Measurements from ENCODE around the gene ACVR1. TPM values are rescaled to one million over a fixed set of nuclear protein-coding genes. Genes with fewer than 3 reads are reported as not detected.

The ACVR1 gene
- total and polyA plus RNA-seq, 3 donors from 2014 or later: 10.3 to 15.3 (median 14.9) TPM

DNA sequence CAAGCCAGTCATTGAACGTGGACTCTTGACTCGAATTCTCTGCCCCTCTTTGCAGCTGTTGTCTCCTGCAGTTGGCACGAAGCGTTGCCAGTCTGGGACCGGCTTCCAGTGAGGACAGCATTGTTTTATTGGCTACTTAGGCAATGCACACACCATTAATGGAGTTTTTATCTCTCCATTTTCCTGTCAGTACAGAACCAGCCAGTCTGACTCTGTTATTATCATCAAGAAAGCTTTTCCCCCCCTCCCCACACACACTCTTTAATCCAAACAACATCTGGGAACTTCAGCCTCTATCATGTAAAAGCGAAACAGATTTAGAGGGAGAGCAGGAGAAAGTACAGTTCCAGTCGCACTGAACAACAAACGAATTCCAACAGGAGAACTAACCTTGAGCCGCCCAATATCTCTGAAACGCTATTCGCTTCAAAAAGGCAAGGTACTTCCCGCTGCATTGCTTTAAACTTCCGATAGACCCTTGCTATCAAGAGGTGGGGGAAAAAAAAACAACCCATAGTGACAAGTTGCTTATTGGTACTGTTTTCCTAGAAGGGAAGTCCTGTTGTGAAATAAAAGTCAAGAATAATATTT is 38.2 kb downstream of the ACVR1 start:
- H3K4me1 ChIP-seq: peaks cover 3% of the 10 kb centered on the region
- TF ChIP-seq, protein P1, sequence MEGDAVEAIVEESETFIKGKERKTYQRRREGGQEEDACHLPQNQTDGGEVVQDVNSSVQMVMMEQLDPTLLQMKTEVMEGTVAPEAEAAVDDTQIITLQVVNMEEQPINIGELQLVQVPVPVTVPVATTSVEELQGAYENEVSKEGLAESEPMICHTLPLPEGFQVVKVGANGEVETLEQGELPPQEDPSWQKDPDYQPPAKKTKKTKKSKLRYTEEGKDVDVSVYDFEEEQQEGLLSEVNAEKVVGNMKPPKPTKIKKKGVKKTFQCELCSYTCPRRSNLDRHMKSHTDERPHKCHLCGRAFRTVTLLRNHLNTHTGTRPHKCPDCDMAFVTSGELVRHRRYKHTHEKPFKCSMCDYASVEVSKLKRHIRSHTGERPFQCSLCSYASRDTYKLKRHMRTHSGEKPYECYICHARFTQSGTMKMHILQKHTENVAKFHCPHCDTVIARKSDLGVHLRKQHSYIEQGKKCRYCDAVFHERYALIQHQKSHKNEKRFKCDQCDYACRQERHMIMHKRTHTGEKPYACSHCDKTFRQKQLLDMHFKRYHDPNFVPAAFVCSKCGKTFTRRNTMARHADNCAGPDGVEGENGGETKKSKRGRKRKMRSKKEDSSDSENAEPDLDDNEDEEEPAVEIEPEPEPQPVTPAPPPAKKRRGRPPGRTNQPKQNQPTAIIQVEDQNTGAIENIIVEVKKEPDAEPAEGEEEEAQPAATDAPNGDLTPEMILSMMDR (IDR thresholded peaks at IDR 0.05): no peak
- TF ChIP-seq POLR2A (IDR thresholded peaks at IDR 0.05): no peak
- 24 to 40% methylated on average over 13 of the region's 13 CpGs for WGBS, 2 donors
- H3K36me3 ChIP-seq (ENCODE audit: low read depth, missing control alignments): no peaks in the 10 kb centered on the region
- H3K27ac ChIP-seq: peak overlapping the region in 1 of 2 donors; percentile 60
- H3K27me3 ChIP-seq: no peaks in the 10 kb centered on the region
- no peaks in the 10 kb centered on the region for H3K9me3 ChIP-seq
- no peak overlapping the region for H3K4me3 ChIP-seq
- intact Hi-C loops (cut with DNase I; ENCODE audit: low total_unique reads): loop anchor here (10.0 kb wide), 1 partner anchor 347 kb away; no protein-coding TSS in a partner anchor
- peak; percentile 18 for DNase-seq

DNA sequence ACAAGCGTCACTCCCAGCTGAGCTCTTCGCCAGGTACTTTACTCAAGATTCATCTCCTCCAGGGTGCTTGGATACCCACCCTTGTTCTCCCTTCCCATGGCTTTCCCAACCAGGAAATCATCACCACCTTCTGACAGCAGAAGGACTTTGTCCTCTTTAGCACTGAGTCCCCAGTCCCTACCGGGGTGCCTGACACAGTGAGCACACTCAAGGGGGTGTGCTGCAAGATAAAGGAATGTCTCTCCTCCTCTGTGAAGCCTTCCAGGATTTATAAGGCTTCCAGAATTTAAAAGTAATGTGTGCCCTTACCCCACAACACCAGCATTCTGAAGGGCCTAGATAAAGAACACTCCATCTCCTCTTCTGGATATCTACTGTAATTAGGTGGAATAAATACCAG is 39.6 kb downstream of the ACVR1 start:
- peaks cover 3% of the 10 kb centered on the region for H3K4me1 ChIP-seq
- no peaks in the 10 kb centered on the region for H3K9me3 ChIP-seq
- H3K36me3 ChIP-seq (ENCODE audit: low read depth, missing control alignments): no peaks in the 10 kb centered on the region
- TF ChIP-seq, protein P1 (IDR thresholded peaks at IDR 0.05): no peak
- TF ChIP-seq POLR2A (IDR thresholded peaks at IDR 0.05): no peak
- WGBS, 2 donors: 91% methylated on average over 3 of the region's 3 CpGs
- H3K4me3 ChIP-seq: no peak overlapping the region
- no peak overlapping the region for H3K27ac ChIP-seq
- H3K27me3 ChIP-seq: no peaks in the 10 kb centered on the region
- intact Hi-C loops (cut with DNase I; ENCODE audit: low total_unique reads): loop anchor here (10.0 kb wide), 1 partner anchor 348 kb away; no protein-coding TSS in a partner anchor
- DNase-seq: no peak

DNA sequence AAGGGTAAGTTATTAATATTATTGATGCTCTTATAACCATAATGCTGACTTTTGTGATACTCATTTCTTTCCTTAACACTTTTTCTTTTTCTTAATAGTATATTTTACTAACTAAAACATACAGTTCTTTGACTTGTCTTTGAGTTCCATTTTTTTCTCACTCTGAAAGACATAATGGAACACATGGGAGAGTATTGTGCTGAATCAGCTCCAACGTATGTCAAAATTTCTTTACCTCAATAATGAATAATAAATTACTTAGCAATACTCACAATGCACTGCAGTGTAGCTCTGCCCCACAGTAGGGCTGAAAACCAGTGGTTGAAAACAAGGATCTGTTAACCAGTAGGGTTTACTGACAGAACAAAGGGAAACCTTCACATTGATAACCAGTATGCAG is 40.7 kb downstream of the ACVR1 start:
- peaks cover 8% of the 10 kb centered on the region for H3K4me1 ChIP-seq
- no peaks in the 10 kb centered on the region for H3K9me3 ChIP-seq
- no peak overlapping the region for H3K4me3 ChIP-seq
- no peak for TF ChIP-seq POLR2A (IDR thresholded peaks at IDR 0.05)
- TF ChIP-seq, protein P1 (IDR thresholded peaks at IDR 0.05): no peak
- no peaks in the 10 kb centered on the region for H3K27me3 ChIP-seq
- WGBS, 2 donors: 91 to 95% methylated on average over 1 of the region's 1 CpG
- H3K27ac ChIP-seq: no peak overlapping the region
- H3K36me3 ChIP-seq (ENCODE audit: low read depth, missing control alignments): no peaks in the 10 kb centered on the region
- no peak for DNase-seq
- intact Hi-C loops (cut with DNase I; ENCODE audit: low total_unique reads): loop anchor here (10.0 kb wide), 1 partner anchor 349 kb away; no protein-coding TSS in a partner anchor

DNA sequence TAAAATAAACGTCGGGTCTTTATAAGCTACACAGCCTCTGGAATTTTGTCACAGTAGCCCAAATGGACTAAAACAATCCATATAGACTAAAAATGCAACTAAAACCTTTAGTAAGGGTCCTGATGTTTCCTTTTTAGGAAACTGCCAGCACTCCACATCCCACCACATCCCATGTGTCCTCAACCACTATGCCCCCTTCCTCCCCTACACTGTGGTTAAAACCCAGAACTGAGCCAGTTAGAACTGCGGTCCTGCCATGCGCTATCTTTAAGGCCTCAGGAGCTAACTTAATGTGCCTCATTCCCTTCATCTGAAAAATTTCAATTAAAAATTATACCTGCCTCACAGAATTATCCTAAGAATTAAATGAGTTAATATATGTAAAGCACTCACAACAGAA is 41.1 kb downstream of the ACVR1 start:
- whole genome bisulfite sequencing, 2 donors: 82 to 94% methylated on average over 4 of the region's 4 CpGs
- DNase-seq: no peak
- no peaks in the 10 kb centered on the region for H3K9me3 ChIP-seq
- peaks cover 8% of the 10 kb centered on the region for H3K4me1 ChIP-seq
- no peak overlapping the region for H3K4me3 ChIP-seq
- TF ChIP-seq POLR2A (IDR thresholded peaks at IDR 0.05): no peak
- TF ChIP-seq, protein P1 (IDR thresholded peaks at IDR 0.05): no peak
- intact Hi-C loops (cut with DNase I; ENCODE audit: low total_unique reads): loop anchor here (10.0 kb wide), 1 partner anchor 350 kb away; no protein-coding TSS in a partner anchor
- H3K36me3 ChIP-seq (ENCODE audit: low read depth, missing control alignments): no peaks in the 10 kb centered on the region
- no peaks in the 10 kb centered on the region for H3K27me3 ChIP-seq
- H3K27ac ChIP-seq: no peak overlapping the region

DNA sequence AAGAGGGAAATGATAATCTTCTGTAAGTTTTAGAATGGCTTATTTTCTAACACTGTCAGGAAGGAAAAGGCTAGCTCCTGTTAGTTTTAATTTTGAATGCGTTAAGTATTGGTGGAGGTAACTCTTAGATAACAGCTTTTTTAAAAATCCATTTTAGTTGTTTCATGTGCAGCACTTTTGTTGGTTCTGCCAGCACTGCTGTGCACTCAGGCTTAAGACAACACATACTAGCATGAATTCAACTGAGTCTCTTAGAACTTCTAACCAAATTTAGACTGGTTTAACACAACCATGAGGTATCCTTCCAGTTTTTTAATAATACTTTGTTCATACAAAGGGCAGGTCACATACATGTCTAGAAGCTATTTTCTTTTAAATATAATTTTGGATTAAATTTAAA is 42.4 kb downstream of the ACVR1 start:
- Histone ChIP-seq H3K27me3 (no peaks in the 10 kb centered on the region), H3K9me3 (no peaks in the 10 kb centered on the region), H3K4me1 (peaks cover 8% of the 10 kb centered on the region), H3K27ac (no peak overlapping the region), H3K4me3 (no peak overlapping the region), H3K36me3 (ENCODE audit: low read depth, missing control alignments) (no peaks in the 10 kb centered on the region)
- no peak for DNase-seq
- intact Hi-C loops (cut with DNase I; ENCODE audit: low total_unique reads): loop anchor here (10.0 kb wide), 1 partner anchor 351 kb away; no protein-coding TSS in a partner anchor
- WGBS, 2 donors: 88 to 93% methylated on average over 1 of the region's 1 CpG
- TF ChIP-seq, protein P1 (IDR thresholded peaks at IDR 0.05): no peak
- no peak for TF ChIP-seq POLR2A (IDR thresholded peaks at IDR 0.05)

Data from testis (tissue), 3 donors.